K562 (cell line): Measurements from ENCODE around the gene HIPK2. TPM values are rescaled to one million over a fixed set of nuclear protein-coding genes. Genes with fewer than 3 reads are reported as not detected.

Source experiments
- EP300 ChIP-seq: IDR thresholded peaks from 2 replicates; pipeline ENCODE4 v1.6.1; 2012; ENCODE audit warnings: low read length, improper control_type of control experiment
- PHF21A ChIP-seq: fragments of 450-650 bp; IDR thresholded peaks from 2 replicates; pipeline ENCODE4 v1.6.1; 2017; ENCODE audit warnings: low read depth, borderline replicate concordance
- RAD51 ChIP-seq: fragments of 450-650 bp; IDR thresholded peaks from 2 replicates; pipeline ENCODE4 v1.7.1; 2016; ENCODE audit warnings: low read depth, mild to moderate bottlenecking, borderline replicate concordance
- SREBF2 ChIP-seq: sonication (generic); formaldehyde crosslinking; IDR thresholded peaks from 2 replicates; pipeline ENCODE4 v1.4.0; 2020; ENCODE audit warnings: mild to moderate bottlenecking, missing genetic modification reagents
- SRF ChIP-seq, 2 experiments: fragments of 250-450, 450-650 bp in 1 of 2; sonication (Bioruptor Pico) in 1 of 2; sonication (generic) in 1 of 2; formaldehyde crosslinking; IDR thresholded peaks; 2 replicates each; pipeline versions ENCODE4 v1.5.0 to v1.5.1; 2020 to 2022; ENCODE audit warnings: mild to moderate bottlenecking in 1 of 2, missing genetic modification reagents in 1 of 2
- TAF1 ChIP-seq: IDR thresholded peaks from 2 replicates; pipeline ENCODE4 v1.6.1; 2011; ENCODE audit warnings: mild to moderate bottlenecking, low read length, moderate library complexity; ENCODE audit not compliant: insufficient read depth, control insufficient read depth, severe bottlenecking; ENCODE audit errors: extremely low read depth
- ZNF124 ChIP-seq: sonication (generic); formaldehyde crosslinking; IDR thresholded peaks from 2 replicates; pipeline ENCODE4 v1.8.1; 2022; ENCODE audit warnings: missing genetic modification reagents
- ZNF551 ChIP-seq: fragments of 250-450 bp; sonication (Bioruptor Pico); IDR thresholded peaks from 2 replicates; pipeline ENCODE4 v1.5.0; 2021; ENCODE audit warnings: mild to moderate bottlenecking, moderate library complexity
- polyA plus RNA-seq, 8 experiments: library from polyadenylated mRNA; depleted of rRNA in 4 of 8; stranded (reverse) in 5 of 8; unstranded in 3 of 8; fragments of >200 nt; fragmentation: Nextera tagmentation in 2 of 8; fragmentation: Illumina TruSeq in 1 of 8; extraction: Ambion mirVana in 2 of 8; extraction: Trizol in 1 of 8; gene quantifications; 2 replicates each; pipeline versions ENCODE4 v1.2.1 to v1.2.3, GENCODE V29; 2011 to 2014; ENCODE audit warnings: inconsistent platforms in 1 of 8, missing spikeins in 1 of 8
- total RNA-seq, 7 experiments: library from RNA; depleted of rRNA in 6 of 7; stranded (reverse); fragments of >200 nt in 6 of 7; fragmentation: Illumina TruSeq in 2 of 7; extraction: Trizol in 2 of 7; gene quantifications; 2 replicates each; pipeline versions ENCODE4 v1.2.1 to v1.2.3, GENCODE V29; 2011 to 2021; ENCODE audit warnings: low replicate concordance in 1 of 7
- TF ChIP-seq, protein P1 (sequence below), 2 experiments: fragments of 450-650 bp; formaldehyde crosslinking in 1 of 2; IDR thresholded peaks; 2 replicates each; pipeline versions ENCODE4 v1.4.0 to v1.6.1; 2014 to 2020; ENCODE audit warnings: mild to moderate bottlenecking in 2 of 2, borderline replicate concordance in 1 of 2, low read depth in 1 of 2
- TF ChIP-seq, protein P2 (sequence below): fragments of 450-650 bp; IDR thresholded peaks from 2 replicates; pipeline ENCODE4 v1.6.1; 2018; ENCODE audit not compliant: partially characterized antibody
- TF ChIP-seq, protein P3 (sequence below), 2 experiments: fragments of 150-350 bp in 1 of 2; IDR thresholded peaks; 2 replicates each; pipeline ENCODE4 v1.6.1; 2012 to 2016; ENCODE audit warnings: low read depth in 2 of 2, low read length in 2 of 2, mild to moderate bottlenecking in 1 of 2, moderate library complexity in 1 of 2

HIPK2 gene
- total and polyA plus RNA-seq, 9 of the 15 experiments (the other 6 are each of a cell fraction or from before 2014, with no cell fraction given), result 0.69 to 19.8 (median 5.1) TPM

DNA sequence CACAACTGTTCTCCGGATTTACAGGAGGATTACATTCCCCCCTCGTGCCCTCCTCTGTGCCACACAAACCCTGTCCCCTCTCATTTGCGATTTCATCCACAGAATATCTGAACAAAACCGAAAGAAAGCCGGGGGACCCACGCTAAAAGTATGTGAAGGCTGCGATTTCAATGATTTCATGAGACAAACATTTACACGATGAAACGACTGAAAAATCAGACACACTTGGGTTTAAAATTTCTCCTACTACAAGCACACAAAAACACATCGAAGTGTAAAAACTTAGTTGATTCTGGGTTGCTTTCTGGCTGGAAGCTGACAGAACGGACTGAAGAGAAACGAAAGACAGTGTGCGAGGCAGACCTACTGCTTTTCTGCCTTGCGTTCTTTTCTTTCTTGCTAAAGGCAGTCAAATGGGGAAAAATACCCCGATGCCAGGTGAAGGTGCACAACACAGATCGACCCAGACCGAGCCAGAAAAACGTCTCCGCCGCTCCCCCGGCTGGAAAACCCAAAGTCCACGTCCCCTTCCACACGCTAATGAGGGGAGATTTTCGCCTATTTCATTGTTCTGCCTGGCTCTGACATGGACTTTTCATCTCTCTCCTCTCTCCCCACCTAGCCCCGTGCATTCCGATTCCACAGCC lies 1.2 kb downstream of the HIPK2 start (continued):
- TF ChIP-seq, protein P1, sequence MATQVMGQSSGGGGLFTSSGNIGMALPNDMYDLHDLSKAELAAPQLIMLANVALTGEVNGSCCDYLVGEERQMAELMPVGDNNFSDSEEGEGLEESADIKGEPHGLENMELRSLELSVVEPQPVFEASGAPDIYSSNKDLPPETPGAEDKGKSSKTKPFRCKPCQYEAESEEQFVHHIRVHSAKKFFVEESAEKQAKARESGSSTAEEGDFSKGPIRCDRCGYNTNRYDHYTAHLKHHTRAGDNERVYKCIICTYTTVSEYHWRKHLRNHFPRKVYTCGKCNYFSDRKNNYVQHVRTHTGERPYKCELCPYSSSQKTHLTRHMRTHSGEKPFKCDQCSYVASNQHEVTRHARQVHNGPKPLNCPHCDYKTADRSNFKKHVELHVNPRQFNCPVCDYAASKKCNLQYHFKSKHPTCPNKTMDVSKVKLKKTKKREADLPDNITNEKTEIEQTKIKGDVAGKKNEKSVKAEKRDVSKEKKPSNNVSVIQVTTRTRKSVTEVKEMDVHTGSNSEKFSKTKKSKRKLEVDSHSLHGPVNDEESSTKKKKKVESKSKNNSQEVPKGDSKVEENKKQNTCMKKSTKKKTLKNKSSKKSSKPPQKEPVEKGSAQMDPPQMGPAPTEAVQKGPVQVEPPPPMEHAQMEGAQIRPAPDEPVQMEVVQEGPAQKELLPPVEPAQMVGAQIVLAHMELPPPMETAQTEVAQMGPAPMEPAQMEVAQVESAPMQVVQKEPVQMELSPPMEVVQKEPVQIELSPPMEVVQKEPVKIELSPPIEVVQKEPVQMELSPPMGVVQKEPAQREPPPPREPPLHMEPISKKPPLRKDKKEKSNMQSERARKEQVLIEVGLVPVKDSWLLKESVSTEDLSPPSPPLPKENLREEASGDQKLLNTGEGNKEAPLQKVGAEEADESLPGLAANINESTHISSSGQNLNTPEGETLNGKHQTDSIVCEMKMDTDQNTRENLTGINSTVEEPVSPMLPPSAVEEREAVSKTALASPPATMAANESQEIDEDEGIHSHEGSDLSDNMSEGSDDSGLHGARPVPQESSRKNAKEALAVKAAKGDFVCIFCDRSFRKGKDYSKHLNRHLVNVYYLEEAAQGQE (IDR thresholded peaks at IDR 0.05; ENCODE audit: borderline replicate concordance), result no peak
- TF ChIP-seq, protein P1 (CRISPR knock-in tag; IDR thresholded peaks at IDR 0.05; ENCODE audit: low read depth), result no peak
- TF ChIP-seq ZNF124 (CRISPR knock-in tag), result no peak
- TF ChIP-seq PHF21A, result no peak
- no peak for TF ChIP-seq TAF1
- TF ChIP-seq SREBF2 (CRISPR knock-in tag), result no peak
- TF ChIP-seq EP300, result no peak
- no peak for TF ChIP-seq SRF (CRISPR knock-in tag; IDR thresholded peaks at IDR 0.05)
- TF ChIP-seq, protein P2, sequence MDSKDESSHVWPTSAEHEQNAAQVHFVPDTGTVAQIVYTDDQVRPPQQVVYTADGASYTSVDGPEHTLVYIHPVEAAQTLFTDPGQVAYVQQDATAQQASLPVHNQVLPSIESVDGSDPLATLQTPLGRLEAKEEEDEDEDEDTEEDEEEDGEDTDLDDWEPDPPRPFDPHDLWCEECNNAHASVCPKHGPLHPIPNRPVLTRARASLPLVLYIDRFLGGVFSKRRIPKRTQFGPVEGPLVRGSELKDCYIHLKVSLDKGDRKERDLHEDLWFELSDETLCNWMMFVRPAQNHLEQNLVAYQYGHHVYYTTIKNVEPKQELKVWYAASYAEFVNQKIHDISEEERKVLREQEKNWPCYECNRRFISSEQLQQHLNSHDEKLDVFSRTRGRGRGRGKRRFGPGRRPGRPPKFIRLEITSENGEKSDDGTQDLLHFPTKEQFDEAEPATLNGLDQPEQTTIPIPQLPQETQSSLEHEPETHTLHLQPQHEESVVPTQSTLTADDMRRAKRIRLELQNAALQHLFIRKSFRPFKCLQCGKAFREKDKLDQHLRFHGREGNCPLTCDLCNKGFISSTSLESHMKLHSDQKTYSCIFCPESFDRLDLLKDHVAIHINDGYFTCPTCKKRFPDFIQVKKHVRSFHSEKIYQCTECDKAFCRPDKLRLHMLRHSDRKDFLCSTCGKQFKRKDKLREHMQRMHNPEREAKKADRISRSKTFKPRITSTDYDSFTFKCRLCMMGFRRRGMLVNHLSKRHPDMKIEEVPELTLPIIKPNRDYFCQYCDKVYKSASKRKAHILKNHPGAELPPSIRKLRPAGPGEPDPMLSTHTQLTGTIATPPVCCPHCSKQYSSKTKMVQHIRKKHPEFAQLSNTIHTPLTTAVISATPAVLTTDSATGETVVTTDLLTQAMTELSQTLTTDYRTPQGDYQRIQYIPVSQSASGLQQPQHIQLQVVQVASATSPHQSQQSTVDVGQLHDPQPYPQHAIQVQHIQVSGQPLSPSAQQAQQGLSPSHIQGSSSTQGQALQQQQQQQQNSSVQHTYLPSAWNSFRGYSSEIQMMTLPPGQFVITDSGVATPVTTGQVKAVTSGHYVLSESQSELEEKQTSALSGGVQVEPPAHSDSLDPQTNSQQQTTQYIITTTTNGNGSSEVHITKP, result no peak
- TF ChIP-seq, protein P3, sequence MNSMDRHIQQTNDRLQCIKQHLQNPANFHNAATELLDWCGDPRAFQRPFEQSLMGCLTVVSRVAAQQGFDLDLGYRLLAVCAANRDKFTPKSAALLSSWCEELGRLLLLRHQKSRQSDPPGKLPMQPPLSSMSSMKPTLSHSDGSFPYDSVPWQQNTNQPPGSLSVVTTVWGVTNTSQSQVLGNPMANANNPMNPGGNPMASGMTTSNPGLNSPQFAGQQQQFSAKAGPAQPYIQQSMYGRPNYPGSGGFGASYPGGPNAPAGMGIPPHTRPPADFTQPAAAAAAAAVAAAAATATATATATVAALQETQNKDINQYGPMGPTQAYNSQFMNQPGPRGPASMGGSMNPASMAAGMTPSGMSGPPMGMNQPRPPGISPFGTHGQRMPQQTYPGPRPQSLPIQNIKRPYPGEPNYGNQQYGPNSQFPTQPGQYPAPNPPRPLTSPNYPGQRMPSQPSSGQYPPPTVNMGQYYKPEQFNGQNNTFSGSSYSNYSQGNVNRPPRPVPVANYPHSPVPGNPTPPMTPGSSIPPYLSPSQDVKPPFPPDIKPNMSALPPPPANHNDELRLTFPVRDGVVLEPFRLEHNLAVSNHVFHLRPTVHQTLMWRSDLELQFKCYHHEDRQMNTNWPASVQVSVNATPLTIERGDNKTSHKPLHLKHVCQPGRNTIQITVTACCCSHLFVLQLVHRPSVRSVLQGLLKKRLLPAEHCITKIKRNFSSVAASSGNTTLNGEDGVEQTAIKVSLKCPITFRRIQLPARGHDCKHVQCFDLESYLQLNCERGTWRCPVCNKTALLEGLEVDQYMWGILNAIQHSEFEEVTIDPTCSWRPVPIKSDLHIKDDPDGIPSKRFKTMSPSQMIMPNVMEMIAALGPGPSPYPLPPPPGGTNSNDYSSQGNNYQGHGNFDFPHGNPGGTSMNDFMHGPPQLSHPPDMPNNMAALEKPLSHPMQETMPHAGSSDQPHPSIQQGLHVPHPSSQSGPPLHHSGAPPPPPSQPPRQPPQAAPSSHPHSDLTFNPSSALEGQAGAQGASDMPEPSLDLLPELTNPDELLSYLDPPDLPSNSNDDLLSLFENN (IDR thresholded peaks at IDR 0.05; ENCODE audit: low read depth in 2 of 2, low read length in 2 of 2), result no peak
- no peak for TF ChIP-seq RAD51
- no peak for TF ChIP-seq ZNF551 (CRISPR knock-in tag)
